ENCODE data around the gene HIVEP3. TPM values are rescaled to one million over a fixed set of nuclear protein-coding genes. Genes with fewer than 3 reads are reported as not detected.

HIVEP3 gene
- total and polyA plus RNA-seq, 3 donors from 2014 or later: 4.8 to 7.3 (median 7.2) TPM

DNA sequence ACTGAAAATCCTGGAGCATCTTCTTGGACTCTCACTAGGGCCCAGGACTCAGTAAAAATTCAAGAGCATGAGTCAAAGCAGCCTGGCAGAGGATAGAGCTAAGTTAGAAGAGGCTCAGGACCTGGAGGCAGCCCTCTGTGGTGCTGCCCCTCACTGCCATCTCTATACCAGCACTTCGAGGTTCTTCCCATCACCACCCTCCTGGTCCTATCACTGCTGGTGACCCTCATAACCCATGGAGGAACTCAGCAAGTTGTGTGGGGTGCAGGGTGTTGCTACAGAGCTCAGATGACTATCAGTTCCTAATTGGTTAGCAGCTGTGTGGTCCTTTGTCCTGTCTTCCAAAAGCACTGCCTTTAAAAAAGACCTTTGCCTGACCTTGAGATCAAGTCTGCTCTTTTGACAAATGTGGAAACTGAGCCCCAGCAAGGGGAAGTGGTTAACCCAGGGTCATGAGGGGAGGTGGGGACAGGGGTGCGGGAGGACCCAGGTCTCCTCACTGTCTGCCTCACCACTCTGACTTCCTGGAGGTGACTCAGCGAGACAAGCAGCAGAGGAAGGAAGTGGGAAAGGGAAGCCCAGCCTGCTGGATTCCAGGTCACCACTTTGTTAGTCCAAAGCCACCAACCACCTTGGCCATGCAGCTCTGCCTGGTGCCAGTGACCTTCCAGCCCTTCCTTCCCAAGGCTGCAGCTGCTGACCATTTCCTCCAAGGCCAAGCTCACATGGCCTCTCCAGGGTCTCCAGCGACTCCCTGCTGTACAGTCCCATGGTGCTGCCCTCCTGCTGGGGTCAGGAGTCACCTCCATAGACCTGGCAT, 234.8 kb downstream of the HIVEP3 start:
- TF ChIP-seq POLR2A (IDR thresholded peaks at IDR 0.05) (no peak), CTCF (IDR thresholded peaks at IDR 0.05) (no peak)

DNA sequence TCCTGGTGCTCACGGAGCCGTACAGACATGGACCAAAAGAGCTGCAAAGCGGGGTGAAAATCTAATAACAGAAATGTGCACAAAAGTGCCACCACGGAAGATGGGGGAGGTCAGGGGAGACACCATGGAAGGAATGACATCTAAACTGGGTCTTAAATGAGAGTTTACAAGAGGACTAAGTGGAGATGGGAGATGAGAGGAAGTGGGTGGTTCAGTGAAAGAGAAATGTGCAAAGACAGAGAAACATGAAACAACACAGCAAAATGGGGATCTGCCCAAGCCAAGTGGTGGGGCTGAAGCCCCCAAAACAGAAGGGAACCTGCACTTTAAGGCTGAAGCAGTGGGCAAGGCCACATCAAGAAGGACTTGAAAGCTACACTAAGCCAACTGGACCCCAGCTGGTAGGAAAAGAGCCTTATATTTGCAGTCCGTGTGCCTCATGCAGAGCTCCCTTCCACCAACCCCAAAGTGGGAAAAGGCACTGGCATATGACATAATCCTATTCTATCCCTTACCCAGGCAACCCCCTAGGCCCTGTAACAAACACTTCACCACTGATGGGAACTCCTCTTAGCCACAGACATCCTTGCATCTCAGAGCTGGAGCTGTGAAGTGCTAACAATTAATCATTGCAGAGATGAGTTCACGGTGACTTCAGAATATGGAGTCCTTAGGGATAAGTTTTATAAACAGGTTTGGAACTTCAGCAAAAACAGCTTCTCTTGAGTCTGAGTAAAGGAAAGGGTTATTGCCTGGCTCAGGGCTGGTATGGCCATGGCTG, 235.7 kb downstream of the HIVEP3 start:
- Histone ChIP-seq H3K4me3 (no peak overlapping the region), H3K27me3 (no peaks in the 10 kb centered on the region), H3K27ac (no peak overlapping the region), H3K9me3 (no peaks in the 10 kb centered on the region), H3K36me3 (ENCODE audit: low read depth, missing control alignments) (no peaks in the 10 kb centered on the region), H3K4me1 (peaks cover 7% of the 10 kb centered on the region)
- intact Hi-C loops (cut with DNase I; ENCODE audit: low total_unique reads): no loop called here
- WGBS, 2 donors: 97 to 100% methylated on average over 4 to 6 of the region's 6 CpGs
- TF ChIP-seq POLR2A (IDR thresholded peaks at IDR 0.05): no peak
- TF ChIP-seq CTCF (IDR thresholded peaks at IDR 0.05): no peak
- DNase-seq: no peak

More for the DNA sequence above, 234.8 kb downstream of the HIVEP3 start:
- Histone ChIP-seq H3K36me3 (ENCODE audit: low read depth, missing control alignments) (no peaks in the 10 kb centered on the region), H3K9me3 (no peaks in the 10 kb centered on the region), H3K4me1 (no peaks in the 10 kb centered on the region), H3K27me3 (no peaks in the 10 kb centered on the region), H3K4me3 (no peak overlapping the region), H3K27ac (no peak overlapping the region)
- intact Hi-C loops (cut with DNase I; ENCODE audit: low total_unique reads): no loop called here
- no peak for DNase-seq
- 71 to 84% methylated on average over 1 to 4 of the region's 4 CpGs for WGBS, 2 donors

- TF ChIP-seq CTCF (IDR thresholded peaks at IDR 0.05): no peak
- no peak for TF ChIP-seq POLR2A (IDR thresholded peaks at IDR 0.05)
- intact Hi-C loops (cut with DNase I; ENCODE audit: low total_unique reads): no loop called here
- H3K27ac ChIP-seq: no peak overlapping the region
- H3K9me3 ChIP-seq: no peaks in the 10 kb centered on the region
- H3K4me1 ChIP-seq: peaks cover 9% of the 10 kb centered on the region
- H3K36me3 ChIP-seq (ENCODE audit: low read depth, missing control alignments): no peaks in the 10 kb centered on the region
- WGBS, 2 donors: 86 to 89% methylated on average over 4 to 5 of the region's 5 CpGs
- H3K4me3 ChIP-seq: no peak overlapping the region
- no peaks in the 10 kb centered on the region for H3K27me3 ChIP-seq
- no peak for DNase-seq
Observed at GRCh38 chr1:41682149-41682548, 236.6 kb downstream of the HIVEP3 start.

- H3K4me1 ChIP-seq: peaks cover 9% of the 10 kb centered on the region
- no peaks in the 10 kb centered on the region for H3K9me3 ChIP-seq
- 80% methylated on average over 11 of the region's 11 CpGs for WGBS, 2 donors
- TF ChIP-seq CTCF (IDR thresholded peaks at IDR 0.05) (no peak), POLR2A (IDR thresholded peaks at IDR 0.05) (no peak)
- H3K27me3 ChIP-seq: no peaks in the 10 kb centered on the region
- no peak for DNase-seq
- intact Hi-C loops (cut with DNase I; ENCODE audit: low total_unique reads): no loop called here
- H3K36me3 ChIP-seq (ENCODE audit: low read depth, missing control alignments): no peaks in the 10 kb centered on the region
- H3K4me3 ChIP-seq: no peak overlapping the region
- no peak overlapping the region for H3K27ac ChIP-seq
Observed at GRCh38 chr1:41681331-41682098, 237.2 kb downstream of the HIVEP3 start.
